Stimulated activated CD4-positive, alpha-beta T cell treated with anti-CD3 and anti-CD28 coated beads, Interleukin-1b, Interleukin-23, amount 100 ng/mL, for 48 hours (primary cell): ENCODE results near the gene PRKRA.
"Not testable (repeated sequence)": the region's sequence is repeated elsewhere in the genome, so short reads cannot be mapped to it uniquely, and the experiment has no call there.

Experiments used
- DNase-seq: peaks from one replicate; pipeline ENCODE4 v3.0.0-alpha.2; 2020

PRKRA gene

GRCh38 chr2:178457390-178457886, 6.5 kb upstream of the PRKRA start:
- no peak for DNase-seq

GRCh38 chr2:178455947-178456346, 5.0 kb upstream of the PRKRA start:
- no peak for DNase-seq

DNA sequence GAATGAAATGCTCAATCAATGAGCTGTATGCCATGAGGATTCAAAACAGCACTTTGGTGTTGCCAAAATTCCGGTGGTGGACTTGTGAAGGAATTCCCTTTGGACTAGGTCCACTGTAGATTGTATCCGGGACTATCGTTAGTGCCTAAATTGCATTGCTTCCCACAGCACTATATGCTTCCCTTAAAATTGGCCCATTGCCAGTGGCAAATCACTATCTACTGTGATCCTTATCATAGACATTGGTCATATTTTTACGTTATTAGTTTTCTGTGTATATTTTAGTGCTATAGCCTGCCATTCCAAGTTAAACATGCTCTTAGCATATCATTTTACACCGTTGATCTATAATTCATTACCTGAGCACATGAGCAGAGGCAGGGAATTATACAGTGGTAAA, 1.9 kb upstream of the PRKRA start:
- DNase-seq = no peak

GRCh38 chr2:178452334-178452733, 1.4 kb upstream of the PRKRA start:
- no peak for DNase-seq

GRCh38 chr2:178450524-178450773, 526 bp downstream of the PRKRA start:
- peak; percentile 85 for DNase-seq

GRCh38 chr2:178449700-178450523, 1.1 kb downstream of the PRKRA start:
- DNase-seq = no peak

DNA sequence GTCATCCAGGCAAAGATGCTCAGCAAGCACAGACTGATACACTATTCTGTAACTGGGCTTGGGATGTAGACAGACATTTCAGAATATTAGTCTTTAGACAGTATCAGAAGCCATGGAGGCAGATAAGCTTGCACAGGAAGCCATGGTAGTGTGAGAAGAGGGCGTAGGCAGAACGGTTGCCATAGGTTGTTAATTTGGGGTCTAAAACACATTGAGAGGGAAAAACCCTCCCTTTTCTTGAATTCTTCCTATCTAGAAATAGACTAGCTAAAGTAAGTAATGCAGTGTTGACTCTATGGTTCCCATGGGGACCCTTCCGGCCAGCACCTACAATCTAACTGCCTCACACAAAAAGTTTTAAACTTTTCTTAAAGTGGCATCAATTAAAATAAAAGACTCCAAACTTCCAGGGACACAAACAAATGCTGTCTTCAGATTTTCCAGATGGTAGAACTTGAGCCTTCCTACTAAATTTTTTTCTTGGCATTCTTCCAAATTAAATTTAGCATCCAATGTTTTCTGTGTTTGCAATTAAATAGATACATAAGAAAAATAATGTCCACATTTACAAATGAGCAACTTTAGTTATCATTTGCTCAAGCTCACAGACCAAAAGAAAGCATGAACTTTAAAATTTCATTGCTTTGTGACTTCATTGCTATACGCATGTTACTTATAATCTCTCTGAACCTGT, 1.9 kb downstream of the PRKRA start:
- no peak for DNase-seq

DNA sequence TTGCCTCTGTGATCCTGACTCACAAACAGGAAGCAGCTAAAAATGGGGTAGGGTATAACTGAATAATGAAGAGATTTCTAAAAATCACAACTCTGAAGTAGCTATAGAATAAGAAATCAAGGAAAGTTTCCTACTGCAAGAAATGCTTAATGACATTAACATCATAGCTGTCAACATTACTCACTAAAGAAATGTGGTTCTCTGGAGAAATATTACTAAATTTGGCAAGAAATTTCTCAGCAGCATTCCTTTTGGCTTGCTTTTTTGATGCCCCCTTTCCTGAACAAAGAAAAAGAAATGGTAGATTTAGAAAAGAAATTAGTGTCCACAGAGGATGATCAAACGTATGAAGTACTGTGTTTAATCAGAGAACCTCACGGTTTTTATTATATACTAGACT, 9.5 kb downstream of the PRKRA start:
- no peak for DNase-seq

DNA sequence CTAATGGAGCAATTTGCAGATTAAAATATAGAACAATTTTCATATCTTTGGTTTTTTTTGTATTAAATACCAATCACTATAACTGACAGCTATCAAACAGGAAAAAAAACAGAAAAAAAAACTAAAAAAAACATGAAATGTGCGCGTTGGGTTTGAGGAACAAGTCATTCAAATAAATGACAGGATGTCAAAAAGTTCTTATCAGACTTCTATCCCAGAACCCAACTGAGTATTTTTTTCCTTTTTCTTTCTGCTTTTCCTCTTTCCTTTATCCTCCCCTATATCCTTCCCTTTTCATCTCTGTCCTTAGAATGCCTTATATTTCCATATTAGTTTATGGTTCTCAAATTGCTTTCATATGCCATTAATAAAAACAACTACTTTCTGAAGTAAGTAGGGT, 14.3 kb downstream of the PRKRA start:
- DNase-seq = no peak

GRCh38 chr2:178429336-178429735, 21.6 kb downstream of the PRKRA start:
- DNase-seq = no peak

- no peak for DNase-seq
Measured at GRCh38 chr2:178428396-178428806, 22.6 kb downstream of the PRKRA start.

DNA sequence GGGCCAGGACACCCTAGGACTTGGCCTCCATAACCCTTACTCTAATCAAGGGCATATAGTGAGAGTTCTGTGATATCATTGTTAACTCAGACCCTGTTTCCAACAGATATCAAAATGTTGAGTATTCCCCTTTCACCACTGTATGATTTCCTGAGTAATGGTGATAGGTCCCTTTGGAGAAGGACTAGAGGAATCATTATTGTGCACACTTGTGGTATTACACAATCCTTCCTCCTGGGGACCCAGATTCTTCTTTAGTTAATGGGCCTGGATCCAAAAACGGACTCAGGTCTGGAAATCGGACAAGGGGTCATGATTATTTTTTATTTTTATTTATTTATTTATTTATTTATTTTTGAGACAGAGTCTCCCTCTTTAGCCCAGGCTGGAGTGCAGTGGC, 23.5 kb downstream of the PRKRA start:
- DNase-seq = no peak

- no peak for DNase-seq
Measured at GRCh38 chr2:178426388-178426787, 24.6 kb downstream of the PRKRA start.

DNA sequence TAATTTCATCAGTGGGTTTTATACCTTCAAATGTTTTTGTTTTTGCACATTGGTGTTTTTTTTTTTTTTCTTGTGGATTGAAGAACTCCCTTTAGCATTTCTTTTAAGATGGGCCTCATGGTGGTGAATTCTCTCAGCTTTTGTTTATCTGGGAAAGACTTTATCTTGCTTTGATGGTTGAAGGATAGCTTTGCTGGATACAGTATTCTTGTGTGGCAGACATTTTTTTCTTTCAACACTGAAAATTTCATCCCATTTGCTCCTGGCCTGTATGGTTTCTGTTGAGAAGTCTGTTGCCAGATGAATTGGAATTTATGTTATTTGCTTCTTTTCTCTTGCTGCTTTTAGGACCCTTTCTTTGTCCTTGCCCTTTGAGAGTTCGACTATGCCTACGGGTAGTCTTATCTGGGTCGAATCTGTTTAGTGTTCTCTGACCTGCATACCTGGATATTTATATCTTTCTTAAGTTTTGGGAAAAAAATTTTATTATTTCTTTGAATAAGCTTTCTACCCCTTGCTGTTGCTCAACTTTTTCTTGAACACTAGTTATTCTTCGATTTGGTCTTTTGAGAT, 25.6 kb downstream of the PRKRA start:
- no peak for DNase-seq

DNA sequence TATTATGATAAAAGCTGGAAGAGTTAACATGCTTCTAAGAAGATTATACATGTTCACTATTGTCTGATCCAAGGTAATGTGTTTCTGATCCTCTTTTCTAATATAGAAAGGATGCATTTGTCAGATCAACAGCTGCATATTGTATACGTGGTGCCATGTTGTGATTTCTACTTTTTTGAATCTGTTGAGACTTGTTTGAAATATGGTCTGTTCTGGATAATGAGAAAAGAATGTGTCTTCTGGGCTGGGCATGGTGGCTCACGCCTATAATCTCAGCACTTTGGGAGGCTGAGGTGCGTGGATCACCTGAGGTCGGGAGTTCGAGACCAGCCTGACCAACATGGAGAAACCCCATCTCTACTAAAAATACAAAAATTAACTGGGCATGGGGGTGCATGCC, 27.2 kb downstream of the PRKRA start:
- DNase-seq = not testable (repeated sequence)

GRCh38 chr2:178422097-178422496, 28.9 kb downstream of the PRKRA start:
- no peak for DNase-seq

GRCh38 chr2:178420463-178420999, 30.4 kb downstream of the PRKRA start:
- no peak for DNase-seq

- DNase-seq = no peak
Measured at GRCh38 chr2:178419123-178419522, 31.9 kb downstream of the PRKRA start.

DNA sequence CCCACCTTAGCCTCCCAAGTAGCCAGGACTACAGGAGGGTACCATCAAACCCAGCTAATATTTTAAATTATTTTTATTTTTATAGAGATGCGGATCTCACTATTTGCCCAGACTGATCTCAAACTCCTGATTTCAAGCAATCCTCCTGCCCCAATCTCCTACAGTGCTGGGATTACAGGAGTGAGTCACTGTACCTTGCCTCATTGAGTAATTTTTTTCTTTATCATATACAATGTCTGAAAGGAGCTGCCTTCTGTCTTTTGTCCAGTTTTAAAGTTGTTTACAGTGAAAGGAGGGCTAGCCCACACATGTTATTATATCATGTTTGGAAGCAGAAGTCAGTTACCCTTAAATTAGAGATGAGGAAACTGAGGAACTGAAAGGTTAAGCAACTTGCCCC, 32.5 kb downstream of the PRKRA start:
- no peak for DNase-seq

DNA sequence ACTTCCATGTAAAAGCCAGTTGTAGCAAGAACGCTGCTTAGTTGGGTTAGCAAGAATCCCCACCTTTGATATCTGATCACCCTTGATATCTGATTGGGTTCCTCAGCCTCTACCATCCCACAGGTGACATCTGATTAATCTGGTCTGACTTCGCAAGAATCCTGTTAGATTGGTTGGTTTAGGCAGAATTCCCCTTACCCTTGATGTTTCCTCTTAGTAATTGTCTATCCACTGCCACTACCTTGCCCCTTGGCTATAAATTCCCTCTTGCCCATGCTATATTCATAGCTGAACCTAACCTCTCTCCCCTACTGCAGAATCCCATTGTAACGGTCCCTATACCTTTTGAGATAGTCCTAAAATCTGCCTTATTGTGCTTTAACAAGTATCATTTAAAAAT, 33.1 kb downstream of the PRKRA start:
- DNase-seq = no peak

GRCh38 chr2:178415979-178416378, 35.0 kb downstream of the PRKRA start:
- no peak for DNase-seq

- DNase-seq = peak; percentile 85
Measured at GRCh38 chr2:178414266-178415247, 36.4 kb downstream of the PRKRA start.
